HepG2 (cell line): ENCODE results near the gene TBCE.

Experiments
- AKAP8 ChIP-seq: sonication (generic); formaldehyde crosslinking; IDR thresholded peaks from 2 replicates; pipeline ENCODE4 v1.5.1; 2020; ENCODE audit warnings: mild to moderate bottlenecking, missing genetic modification reagents
- EZH2 ChIP-seq: conservative IDR thresholded peaks from 2 replicates; pipeline ENCODE4 v1.6.1; 2012; ENCODE audit warnings: mild to moderate bottlenecking, low read depth, low read length, moderate library complexity
- FOXK2 ChIP-seq: fragments of 450-650 bp; IDR thresholded peaks from 2 replicates; pipeline ENCODE4 v1.6.1; 2016
- JARID2 ChIP-seq: sonication (generic); formaldehyde crosslinking; IDR thresholded peaks from 2 replicates; pipeline ENCODE4 v1.8.1; 2023; ENCODE audit warnings: missing genetic modification reagents, inconsistent platforms; ENCODE audit not compliant: insufficient replicate concordance
- POLR2A ChIP-seq, 2 experiments: IDR thresholded peaks; 2 replicates each; pipeline ENCODE4 v1.6.1; 2011; ENCODE audit warnings: low read depth in 2 of 2, low read length in 2 of 2, mild to moderate bottlenecking in 1 of 2, moderate library complexity in 1 of 2; ENCODE audit not compliant: insufficient read depth in 1 of 2
- SRF ChIP-seq: IDR thresholded peaks from 2 replicates; pipeline ENCODE4 v1.6.1; 2011; ENCODE audit warnings: mild to moderate bottlenecking, low read depth, low read length, moderate library complexity
- ZNF639 ChIP-seq: conservative IDR thresholded peaks from 2 replicates; pipeline ENCODE4 v1.6.1; 2018; ENCODE audit warnings: missing genetic modification reagents
- TF ChIP-seq, protein P1 (sequence below): sonication (generic); formaldehyde crosslinking; IDR thresholded peaks from 2 replicates; pipeline ENCODE4 v1.4.0; 2020; ENCODE audit warnings: missing genetic modification reagents, borderline replicate concordance

DNA sequence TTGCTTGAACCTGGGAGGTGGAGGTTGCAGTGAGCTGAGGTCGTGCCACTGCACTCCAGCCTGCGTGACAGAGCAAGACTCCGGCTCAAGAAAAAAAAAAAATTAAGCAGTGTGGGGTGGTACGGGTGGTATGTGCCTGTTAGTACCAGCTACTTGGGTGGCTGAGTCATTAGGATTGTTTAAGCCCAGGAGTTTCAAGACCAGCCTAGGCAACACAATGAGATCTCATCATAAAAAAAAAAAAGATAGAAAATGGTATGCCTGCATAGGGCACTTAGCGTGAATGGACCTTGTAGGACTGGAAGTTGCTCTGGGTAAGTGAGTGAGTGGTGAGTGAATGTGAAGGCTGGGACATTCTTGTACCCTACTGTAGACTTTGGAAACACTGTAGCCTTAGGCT, 37.0 kb downstream of the TBCE start:
- no peak for TF ChIP-seq JARID2 (CRISPR knock-in tag)
- TF ChIP-seq, protein P1, sequence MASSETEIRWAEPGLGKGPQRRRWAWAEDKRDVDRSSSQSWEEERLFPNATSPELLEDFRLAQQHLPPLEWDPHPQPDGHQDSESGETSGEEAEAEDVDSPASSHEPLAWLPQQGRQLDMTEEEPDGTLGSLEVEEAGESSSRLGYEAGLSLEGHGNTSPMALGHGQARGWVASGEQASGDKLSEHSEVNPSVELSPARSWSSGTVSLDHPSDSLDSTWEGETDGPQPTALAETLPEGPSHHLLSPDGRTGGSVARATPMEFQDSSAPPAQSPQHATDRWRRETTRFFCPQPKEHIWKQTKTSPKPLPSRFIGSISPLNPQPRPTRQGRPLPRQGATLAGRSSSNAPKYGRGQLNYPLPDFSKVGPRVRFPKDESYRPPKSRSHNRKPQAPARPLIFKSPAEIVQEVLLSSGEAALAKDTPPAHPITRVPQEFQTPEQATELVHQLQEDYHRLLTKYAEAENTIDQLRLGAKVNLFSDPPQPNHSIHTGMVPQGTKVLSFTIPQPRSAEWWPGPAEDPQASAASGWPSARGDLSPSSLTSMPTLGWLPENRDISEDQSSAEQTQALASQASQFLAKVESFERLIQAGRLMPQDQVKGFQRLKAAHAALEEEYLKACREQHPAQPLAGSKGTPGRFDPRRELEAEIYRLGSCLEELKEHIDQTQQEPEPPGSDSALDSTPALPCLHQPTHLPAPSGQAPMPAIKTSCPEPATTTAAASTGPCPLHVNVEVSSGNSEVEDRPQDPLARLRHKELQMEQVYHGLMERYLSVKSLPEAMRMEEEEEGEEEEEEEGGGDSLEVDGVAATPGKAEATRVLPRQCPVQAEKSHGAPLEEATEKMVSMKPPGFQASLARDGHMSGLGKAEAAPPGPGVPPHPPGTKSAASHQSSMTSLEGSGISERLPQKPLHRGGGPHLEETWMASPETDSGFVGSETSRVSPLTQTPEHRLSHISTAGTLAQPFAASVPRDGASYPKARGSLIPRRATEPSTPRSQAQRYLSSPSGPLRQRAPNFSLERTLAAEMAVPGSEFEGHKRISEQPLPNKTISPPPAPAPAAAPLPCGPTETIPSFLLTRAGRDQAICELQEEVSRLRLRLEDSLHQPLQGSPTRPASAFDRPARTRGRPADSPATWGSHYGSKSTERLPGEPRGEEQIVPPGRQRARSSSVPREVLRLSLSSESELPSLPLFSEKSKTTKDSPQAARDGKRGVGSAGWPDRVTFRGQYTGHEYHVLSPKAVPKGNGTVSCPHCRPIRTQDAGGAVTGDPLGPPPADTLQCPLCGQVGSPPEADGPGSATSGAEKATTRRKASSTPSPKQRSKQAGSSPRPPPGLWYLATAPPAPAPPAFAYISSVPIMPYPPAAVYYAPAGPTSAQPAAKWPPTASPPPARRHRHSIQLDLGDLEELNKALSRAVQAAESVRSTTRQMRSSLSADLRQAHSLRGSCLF (CRISPR knock-in tag), result no peak
- no peak for TF ChIP-seq AKAP8 (CRISPR knock-in tag)
- no peak for TF ChIP-seq EZH2
- no peak for TF ChIP-seq FOXK2
- no peak for TF ChIP-seq SRF
- no peak for TF ChIP-seq POLR2A (IDR thresholded peaks at IDR 0.05; ENCODE audit: insufficient read depth in 1 of 2, low read depth in 2 of 2, low read length in 2 of 2)
- no peak for TF ChIP-seq ZNF639
